ENCODE measurements around the gene PRMT2.

GRCh38 chr21:46603228-46603627 is 32.2 kb upstream of the PRMT2 start:
- TF ChIP-seq CTCF (conservative IDR thresholded peaks at IDR 0.05; ENCODE audit: low read depth, low read length), result no peak
- TF ChIP-seq EZH2phosphoT487 (IDR thresholded peaks at IDR 0.05; ENCODE audit: borderline replicate concordance, low read length), result no peak
- TF ChIP-seq EZH2 (IDR thresholded peaks at IDR 0.05; ENCODE audit: low read length, unreplicated experiment), result no peak

Measured in PC-3 (cell line).